GM19240 (cell line): Measurements from ENCODE around the gene MAX.
"Not testable (repeated sequence)": the region's sequence is repeated elsewhere in the genome, so short reads cannot be mapped to it uniquely, and the experiment has no call there.

Experiments used
- DNase-seq: peaks from one replicate; pipeline ENCODE4 v3.0.0; 2011; ENCODE audit warnings: low spot score; ENCODE audit not compliant: insufficient read length

MAX gene

DNA sequence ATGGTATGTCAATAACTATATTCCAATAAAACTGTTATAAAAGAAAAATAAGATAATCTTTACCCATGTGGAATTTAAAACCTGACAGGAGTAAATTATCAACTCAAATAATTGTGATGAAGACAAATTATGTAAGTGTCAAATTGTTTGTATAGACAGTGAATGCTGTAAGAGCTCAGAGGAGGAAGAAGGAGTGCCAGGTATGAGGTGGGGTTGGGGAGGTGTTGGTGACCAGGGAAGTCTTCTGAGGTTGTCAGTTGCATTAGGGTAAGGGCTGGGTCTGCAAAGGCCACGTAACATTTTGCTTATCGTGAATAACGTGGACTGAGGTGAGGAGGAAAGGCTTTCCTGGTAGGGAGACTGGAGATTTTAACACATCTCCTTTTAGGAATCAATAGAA is 2.5 kb upstream of the MAX start:
- DNase-seq: no peak

DNA sequence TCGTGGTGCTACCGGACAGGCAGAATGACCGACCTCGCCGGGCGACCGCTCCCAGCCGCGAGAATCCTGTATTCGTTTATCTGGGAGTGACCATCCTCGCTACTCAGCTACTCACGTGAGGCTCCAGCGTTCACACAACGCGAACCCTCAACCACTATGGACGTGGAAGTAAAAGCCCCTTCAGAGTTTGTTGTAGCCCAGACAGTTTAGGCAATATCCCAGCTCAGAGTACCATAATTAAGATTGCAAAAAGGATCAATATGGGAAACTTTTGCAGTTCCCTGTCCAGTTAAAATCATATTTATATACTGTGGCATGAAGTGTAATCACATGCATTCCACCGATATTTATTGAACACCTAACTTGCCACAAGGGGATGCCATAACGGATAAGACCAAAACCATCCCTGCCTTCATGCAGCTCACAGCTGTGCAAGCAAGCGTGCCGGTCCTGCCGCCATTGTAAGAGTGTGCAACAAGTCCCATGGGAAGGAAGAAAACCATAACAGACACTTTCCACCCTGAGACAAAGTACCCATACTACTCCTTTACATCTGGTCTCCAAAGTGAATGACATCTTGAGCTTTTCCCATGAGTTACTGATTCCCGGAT is 938 bp upstream of the MAX start:
- DNase-seq: no peak

DNA sequence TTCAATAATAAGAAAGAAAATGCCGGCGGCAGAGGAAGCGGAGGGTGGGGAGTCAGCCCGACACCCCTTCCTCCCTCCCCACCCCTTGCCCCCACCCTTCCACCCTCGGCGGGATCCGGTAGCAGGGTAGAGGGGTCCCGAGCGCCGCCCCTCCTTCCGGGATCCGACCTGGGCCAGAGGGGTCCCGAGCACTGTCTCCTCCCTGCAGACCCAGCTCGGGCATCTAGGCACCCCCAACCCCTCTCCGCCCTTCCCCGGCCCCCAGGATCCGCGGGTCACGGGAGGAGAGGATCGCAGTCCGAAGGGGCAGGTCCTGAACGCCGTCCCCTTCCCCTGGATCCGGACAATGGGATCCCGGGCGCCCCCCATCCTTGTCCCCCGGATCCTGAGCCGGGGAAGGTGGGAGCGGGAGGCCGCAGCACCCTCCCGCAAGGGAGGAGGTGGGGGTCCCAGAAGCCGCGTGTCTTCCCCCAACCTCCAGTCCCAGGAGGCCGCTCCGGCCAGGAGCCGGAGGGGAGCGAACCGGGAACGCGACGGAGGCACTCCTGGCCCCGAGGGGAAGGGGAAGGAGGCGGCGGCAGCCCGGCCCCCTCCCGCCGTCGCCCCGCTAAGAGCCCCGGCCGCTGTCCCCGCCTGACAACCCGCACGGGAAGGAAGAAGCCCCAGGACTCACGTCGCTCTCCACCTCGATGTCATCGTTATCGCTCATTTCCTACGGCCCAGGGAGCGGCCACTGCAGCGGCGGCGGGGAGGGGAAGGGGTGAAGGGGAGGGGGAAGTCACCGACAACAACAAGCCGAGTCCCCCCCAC is 481 bp downstream of the MAX start:
- DNase-seq: no peak

- no peak for DNase-seq
Observed at GRCh38 chr14:65100922-65101541, 1.3 kb downstream of the MAX start.

DNA sequence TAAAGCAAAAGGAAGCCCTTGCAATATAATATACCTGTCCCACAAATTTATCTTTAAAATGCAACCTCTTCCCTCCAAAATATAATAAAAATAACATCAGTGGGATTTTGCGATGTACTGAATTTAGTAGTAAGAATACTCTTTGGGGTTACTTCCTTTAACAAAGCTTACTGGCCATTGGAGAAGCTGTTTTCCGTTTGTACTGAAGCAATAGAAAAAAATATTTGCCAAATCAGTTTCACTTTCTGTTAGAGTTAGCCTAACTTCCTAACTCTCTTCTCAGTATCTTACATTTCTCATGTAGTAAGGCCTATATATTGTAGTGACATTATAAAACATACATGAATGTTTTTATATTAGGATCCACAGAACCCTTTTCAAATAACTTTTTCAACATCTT is 3.7 kb downstream of the MAX start:
- no peak for DNase-seq

- no peak for DNase-seq
Observed at GRCh38 chr14:65096323-65097089, 5.8 kb downstream of the MAX start.

DNA sequence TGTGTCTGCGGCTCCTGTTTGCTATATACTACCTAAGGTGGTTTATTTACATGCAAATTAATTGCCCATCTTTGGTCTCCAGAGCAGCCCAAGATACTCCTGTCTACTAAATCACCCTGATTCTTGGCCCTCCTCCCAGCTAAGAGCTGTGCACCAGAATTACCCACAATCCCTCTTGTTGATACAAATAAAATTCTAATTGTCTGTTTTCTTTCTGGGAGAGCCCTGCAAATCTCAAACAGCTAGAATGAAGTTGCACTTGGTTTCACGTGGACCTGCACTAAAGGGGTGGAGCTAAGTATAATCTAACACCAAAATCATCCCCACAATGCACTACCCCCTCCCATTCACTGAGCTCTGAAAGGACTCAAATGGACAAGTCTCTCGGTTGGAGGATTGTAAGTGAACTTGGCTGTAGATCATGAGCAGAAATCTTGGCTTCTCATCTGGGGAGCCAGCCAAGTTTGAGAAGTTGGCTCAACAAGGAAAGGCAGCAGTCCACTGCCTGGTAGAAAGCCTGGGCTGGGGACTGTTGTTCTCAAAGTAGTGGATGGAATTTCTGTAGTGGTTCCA is 6.6 kb downstream of the MAX start:
- DNase-seq: no peak

DNA sequence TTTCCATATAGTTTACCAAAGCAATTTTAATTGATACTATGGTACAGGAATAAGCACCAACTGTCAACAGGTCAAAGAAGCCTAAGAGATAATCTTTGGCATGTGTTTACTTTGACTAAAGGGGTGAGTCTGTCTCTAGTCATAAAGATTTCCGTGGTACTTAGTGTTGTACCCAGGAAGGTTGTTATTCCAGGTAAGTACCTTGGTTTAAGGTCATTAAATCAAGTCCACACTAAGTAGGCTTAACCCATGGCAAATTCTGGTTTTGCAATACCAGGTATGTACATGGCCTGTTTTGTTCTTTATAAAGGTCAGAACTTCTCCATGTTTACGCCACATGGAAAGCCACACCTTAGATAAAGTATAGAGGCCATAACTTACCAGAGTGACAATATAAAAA is 10.0 kb downstream of the MAX start:
- no peak for DNase-seq

- DNase-seq: not testable (repeated sequence)
Observed at GRCh38 chr14:65087835-65088234, 14.5 kb downstream of the MAX start.

DNA sequence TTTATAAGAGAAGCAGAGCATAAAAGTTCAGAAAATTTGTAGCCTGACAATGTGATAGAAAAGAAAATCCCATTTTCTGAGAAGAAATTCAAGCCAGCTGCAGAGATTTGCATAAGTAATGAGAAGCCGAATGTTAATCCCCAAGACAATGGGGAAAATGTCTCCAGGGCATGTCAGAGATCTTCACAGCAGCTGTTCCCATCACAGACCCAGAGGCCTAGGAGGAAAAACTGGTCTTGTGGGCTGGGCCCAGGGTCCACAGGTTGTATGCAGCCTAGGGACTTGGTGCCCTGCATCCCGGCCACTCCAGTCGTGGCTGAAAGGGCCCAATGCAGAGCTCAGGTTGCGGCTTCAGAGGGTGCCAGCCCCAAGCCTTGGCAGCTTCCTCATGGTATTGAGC is 15.6 kb downstream of the MAX start:
- not testable (repeated sequence) for DNase-seq

- DNase-seq: no peak
Observed at GRCh38 chr14:65084554-65085505, 17.5 kb downstream of the MAX start.

DNA sequence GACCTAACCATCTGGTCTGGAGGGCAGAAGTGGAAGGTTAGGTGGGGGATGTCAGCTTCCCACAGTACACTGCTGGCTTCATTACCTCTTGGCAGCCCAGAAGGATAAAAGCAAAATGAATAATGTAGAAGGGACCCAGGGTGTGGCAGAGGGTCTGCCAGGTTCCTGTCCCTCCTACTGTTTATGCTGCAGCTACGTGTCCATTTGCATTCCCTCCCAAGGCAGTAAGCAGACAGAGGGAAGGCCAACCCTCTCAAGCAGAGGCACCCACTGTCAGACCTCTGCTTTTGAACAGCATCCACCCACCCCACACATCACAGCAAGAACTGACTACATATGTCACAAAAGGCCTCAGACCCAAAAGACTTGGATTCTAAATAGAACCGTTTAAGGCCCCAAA is 19.4 kb downstream of the MAX start:
- no peak for DNase-seq

GRCh38 chr14:65080960-65081747 is 21.2 kb downstream of the MAX start:
- no peak for DNase-seq

DNA sequence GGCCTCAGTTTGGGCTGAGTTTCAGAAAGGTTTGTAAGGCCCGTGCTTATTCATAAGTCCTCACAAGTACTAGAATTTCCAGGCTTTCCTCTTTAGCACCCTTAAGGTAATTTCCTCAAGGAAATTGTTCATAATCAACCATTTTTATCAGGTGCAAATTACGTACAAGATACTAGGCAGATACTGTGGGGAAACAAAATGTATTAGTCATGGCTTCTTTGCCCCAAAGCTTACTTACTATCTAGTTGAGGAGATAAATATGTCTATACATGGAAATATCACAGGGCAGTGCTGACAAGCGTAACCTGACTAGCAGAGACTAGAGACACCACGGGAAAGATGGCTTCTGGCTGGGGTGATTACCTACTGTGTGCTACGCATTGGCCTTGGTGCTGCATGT is 22.5 kb downstream of the MAX start:
- DNase-seq: no peak

DNA sequence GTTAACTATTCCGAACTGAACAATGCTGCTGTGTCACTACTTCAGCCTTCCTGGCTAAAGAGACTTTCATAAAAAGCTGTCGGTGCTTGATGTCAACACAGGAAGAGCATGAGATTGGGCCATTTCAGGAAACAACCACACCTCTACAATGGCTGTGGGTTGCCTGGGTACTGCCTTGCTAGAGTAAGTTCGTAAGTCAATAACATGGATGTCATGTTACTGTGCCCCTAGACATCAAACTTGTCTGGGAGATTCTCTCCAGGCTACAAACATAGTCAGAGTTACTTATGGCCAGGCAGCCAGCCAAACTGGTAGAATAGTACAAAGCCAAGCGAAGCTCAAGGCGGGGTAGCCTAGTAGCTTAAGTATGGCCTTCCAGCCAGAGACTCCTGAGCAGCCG is 23.1 kb downstream of the MAX start:
- no peak for DNase-seq

- DNase-seq: no peak
Observed at GRCh38 chr14:65077318-65077717, 25.0 kb downstream of the MAX start.

- DNase-seq: no peak
Observed at GRCh38 chr14:65075628-65076325, 26.5 kb downstream of the MAX start.

- no peak for DNase-seq
Observed at GRCh38 chr14:65074449-65075150, 27.7 kb downstream of the MAX start.
